ENCODE data around the gene FGD3. TPM values are rescaled to one million over a fixed set of nuclear protein-coding genes. Genes with fewer than 3 reads are reported as not detected.

FGD3 gene
- total and polyA plus RNA-seq, 9 of the 15 experiments (the other 6 are each of a cell fraction or from before 2014, with no cell fraction given): 0.07 to 1.3 (median 0.29) TPM

DNA sequence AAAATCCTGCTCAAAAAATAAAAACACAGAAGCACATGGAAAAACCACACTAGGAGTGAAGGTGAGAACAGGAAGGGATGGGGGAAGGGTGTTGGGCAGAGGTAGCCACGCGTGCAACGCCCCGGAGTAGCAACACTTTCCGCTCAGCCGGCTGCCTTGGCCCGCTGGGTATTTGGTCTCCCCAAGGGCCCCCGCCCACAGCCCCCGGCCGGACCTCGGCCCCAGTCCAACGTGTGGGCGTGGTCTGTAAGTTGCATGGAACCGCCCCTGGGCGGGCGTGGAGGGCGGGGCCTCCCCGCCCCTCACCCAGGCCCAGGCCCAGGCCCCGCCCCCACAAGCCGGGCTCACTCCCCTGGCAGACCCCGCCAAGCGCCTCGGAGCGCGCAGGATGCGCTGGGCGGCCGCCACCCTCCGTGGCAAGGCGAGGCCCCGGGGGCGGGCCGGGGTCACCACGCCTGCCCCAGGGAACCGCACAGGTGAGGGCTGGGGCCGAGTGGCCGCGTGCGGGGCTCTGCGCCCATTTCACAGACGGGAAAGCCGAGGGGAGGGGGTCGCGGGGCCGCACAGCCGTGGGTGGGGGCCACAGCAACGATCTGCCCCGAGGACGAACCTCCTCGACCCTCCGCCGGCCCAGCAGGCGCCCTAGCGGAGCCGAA, 111.2 kb downstream of the FGD3 start, which contains the start of gene SUSD3 (continued):
- TF ChIP-seq POLR2B (IDR thresholded peaks at IDR 0.05; ENCODE audit: low read depth, partially characterized antibody) (no peak), NFXL1 (CRISPR knock-in tag; IDR thresholded peaks at IDR 0.05) (no peak), ZBTB7A (IDR thresholded peaks at IDR 0.05; ENCODE audit: borderline replicate concordance, control insufficient read depth, low read depth, low read length) (peak; percentile 88), IRF2 (CRISPR knock-in tag; IDR thresholded peaks at IDR 0.05) (no peak), PML (IDR thresholded peaks at IDR 0.05; ENCODE audit: low read length) (no peak), ETV1 (tag; conservative IDR thresholded peaks at IDR 0.05; ENCODE audit: low read depth) (no peak), PCBP1 (IDR thresholded peaks at IDR 0.05; ENCODE audit: low read depth, low read length, poor library complexity, severe bottlenecking) (peak; percentile 98), ZNF184 (CRISPR knock-in tag; IDR thresholded peaks at IDR 0.05) (no peak), ASH1L (IDR thresholded peaks at IDR 0.05; ENCODE audit: borderline replicate concordance, low read depth, partially characterized antibody) (no peak), STAT5A (IDR thresholded peaks at IDR 0.05; ENCODE audit: borderline replicate concordance, low read length) (no peak), SUPT5H (IDR thresholded peaks at IDR 0.05) (0 out of 2 replicates have a peak, but pooled peaks have one; percentile 51), JUND (IDR thresholded peaks at IDR 0.05; ENCODE audit: borderline replicate concordance, low read depth, low read length) (no peak), JUND (tag; IDR thresholded peaks at IDR 0.05; ENCODE audit: borderline replicate concordance, low read depth, low read length) (no peak), ZNF644 (tag; IDR thresholded peaks at IDR 0.05; ENCODE audit: low read depth) (no peak), ARID1B (IDR thresholded peaks at IDR 0.05) (no peak; the same call in 1 of the 2 replicates), CBFA2T3 (IDR thresholded peaks at IDR 0.05) (no peak), ZNF778 (CRISPR knock-in tag; IDR thresholded peaks at IDR 0.05) (no peak), NFATC3 (IDR thresholded peaks at IDR 0.05) (no peak), ETS2 (tag; IDR thresholded peaks at IDR 0.05; ENCODE audit: borderline replicate concordance, poor library complexity, severe bottlenecking) (no peak), KLF16 (IDR thresholded peaks at IDR 0.05) (no peak), ZNF3 (CRISPR knock-in tag; IDR thresholded peaks at IDR 0.05) (no peak), PRPF4 (IDR thresholded peaks at IDR 0.05; ENCODE audit: insufficient read depth, low read depth, low read length, poor library complexity, severe bottlenecking) (no peak), MED1 (CRISPR knock-in tag; IDR thresholded peaks at IDR 0.05; ENCODE audit: borderline replicate concordance) (no peak), TAF9B (IDR thresholded peaks at IDR 0.05; ENCODE audit: partially characterized antibody) (no peak), ZNF444 (CRISPR knock-in tag; IDR thresholded peaks at IDR 0.05) (no peak)
- TF ChIP-seq, protein P1, sequence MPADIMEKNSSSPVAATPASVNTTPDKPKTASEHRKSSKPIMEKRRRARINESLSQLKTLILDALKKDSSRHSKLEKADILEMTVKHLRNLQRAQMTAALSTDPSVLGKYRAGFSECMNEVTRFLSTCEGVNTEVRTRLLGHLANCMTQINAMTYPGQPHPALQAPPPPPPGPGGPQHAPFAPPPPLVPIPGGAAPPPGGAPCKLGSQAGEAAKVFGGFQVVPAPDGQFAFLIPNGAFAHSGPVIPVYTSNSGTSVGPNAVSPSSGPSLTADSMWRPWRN (IDR thresholded peaks at IDR 0.05; ENCODE audit: low read depth): no peak
- TF ChIP-seq, protein P2, sequence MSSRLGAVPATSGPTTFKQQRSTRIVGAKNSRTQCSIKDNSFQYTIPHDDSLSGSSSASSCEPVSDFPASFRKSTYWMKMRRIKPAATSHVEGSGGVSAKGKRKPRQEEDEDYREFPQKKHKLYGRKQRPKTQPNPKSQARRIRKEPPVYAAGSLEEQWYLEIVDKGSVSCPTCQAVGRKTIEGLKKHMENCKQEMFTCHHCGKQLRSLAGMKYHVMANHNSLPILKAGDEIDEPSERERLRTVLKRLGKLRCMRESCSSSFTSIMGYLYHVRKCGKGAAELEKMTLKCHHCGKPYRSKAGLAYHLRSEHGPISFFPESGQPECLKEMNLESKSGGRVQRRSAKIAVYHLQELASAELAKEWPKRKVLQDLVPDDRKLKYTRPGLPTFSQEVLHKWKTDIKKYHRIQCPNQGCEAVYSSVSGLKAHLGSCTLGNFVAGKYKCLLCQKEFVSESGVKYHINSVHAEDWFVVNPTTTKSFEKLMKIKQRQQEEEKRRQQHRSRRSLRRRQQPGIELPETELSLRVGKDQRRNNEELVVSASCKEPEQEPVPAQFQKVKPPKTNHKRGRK (tag; IDR thresholded peaks at IDR 0.05): no peak

All from K562 (cell line).